Sigmoid colon (tissue), 4 donors: ENCODE results near the gene TNNT2.

Experiments used
- CTCF ChIP-seq, 4 experiments: fragments of 450-650 bp in 3 of 4; fragments of 200-600 bp in 1 of 4; IDR thresholded peaks; one replicate each; pipeline ENCODE4 v1.5.1; 2016 to 2019; ENCODE audit warnings: antibody characterized with exemption in 4 of 4, mild to moderate bottlenecking in 3 of 4, moderate library complexity in 2 of 4
- EP300 ChIP-seq, 4 donors: sonication (generic); formaldehyde crosslinking; IDR thresholded peaks; one replicate each; pipeline ENCODE4 v1.6.1; 2017; ENCODE audit warnings: antibody characterized with exemption in 4 of 4
- POLR2AphosphoS5 ChIP-seq, 4 donors: sonication (generic); formaldehyde crosslinking; IDR thresholded peaks; one replicate each; pipeline ENCODE4 v1.6.1; 2017; ENCODE audit warnings: antibody characterized with exemption in 4 of 4

GRCh38 chr1:201404055-201404454, 26.6 kb upstream of the TNNT2 start:
- TF ChIP-seq CTCF (IDR thresholded peaks at IDR 0.05) (no peak), POLR2AphosphoS5 (IDR thresholded peaks at IDR 0.05) (no peak), EP300 (IDR thresholded peaks at IDR 0.05) (no peak)
